GM19240 (cell line): ENCODE results near the gene HOXB5.

Experiments used
- DNase-seq: peaks from one replicate; pipeline ENCODE4 v3.0.0; 2011; ENCODE audit warnings: low spot score; ENCODE audit not compliant: insufficient read length

Gene HOXB5

DNA sequence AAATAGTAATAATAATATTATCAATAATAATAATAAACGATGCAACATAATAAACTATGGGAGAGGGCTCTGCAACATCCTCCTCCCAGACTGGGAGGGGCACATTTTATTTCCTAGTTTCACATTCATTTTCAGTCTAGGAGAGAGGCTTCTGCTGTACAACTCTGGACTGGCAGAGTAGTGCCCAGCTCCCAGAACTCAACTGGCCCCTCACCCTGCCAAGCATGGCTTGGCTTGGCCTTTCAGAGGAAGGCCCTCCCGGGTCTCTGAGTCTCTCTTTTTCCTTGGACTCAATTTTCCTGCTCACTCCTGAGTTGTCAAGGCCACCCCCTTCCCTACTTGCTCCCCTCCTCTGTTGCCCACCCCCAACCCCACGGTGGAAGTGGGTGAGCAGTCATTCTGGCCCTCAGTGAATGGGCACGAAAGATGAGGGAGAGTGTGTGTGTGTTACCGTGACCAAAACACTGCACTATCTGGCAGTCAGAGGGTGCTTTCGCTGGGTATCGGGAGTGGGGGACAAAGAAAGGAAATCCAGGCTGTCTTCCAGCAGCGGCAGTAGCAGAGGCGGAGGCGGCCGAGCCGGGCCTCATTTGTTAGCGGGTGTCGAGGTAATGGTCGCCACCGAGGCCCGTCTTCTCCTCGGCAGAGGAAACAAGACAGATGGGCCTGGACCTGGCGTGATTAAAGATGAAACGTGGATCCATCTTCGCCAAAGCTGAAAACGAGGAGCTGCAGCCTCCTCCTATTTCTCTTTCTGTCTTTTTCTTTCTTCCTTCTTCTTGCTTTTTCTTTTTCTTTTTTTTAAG, 17.7 kb downstream of the HOXB5 start:
- DNase-seq = no peak

DNA sequence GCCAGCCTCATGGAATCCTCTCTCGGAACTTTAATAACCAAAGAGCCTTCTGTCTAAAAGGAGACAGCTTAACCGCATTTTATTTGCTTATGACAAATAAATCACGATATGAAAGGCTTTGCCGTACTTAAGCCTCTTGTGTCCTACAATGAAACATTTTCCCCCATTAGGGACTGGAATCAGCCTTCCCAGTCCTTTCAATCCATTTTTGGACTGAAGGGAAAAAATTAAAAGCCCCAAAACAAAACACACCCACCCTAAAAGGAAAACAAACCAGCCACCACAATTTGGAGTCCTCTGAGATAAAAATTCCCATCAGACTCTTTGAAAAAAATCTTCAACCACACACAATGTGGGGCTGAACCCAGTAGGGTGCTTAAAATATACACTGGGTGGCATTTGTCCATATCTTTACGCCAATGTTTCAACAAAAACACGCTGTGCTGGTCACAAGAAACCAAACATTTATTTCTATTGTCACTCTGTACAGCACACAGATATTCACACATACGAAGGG, 18.5 kb downstream of the HOXB5 start:
- no peak for DNase-seq

DNA sequence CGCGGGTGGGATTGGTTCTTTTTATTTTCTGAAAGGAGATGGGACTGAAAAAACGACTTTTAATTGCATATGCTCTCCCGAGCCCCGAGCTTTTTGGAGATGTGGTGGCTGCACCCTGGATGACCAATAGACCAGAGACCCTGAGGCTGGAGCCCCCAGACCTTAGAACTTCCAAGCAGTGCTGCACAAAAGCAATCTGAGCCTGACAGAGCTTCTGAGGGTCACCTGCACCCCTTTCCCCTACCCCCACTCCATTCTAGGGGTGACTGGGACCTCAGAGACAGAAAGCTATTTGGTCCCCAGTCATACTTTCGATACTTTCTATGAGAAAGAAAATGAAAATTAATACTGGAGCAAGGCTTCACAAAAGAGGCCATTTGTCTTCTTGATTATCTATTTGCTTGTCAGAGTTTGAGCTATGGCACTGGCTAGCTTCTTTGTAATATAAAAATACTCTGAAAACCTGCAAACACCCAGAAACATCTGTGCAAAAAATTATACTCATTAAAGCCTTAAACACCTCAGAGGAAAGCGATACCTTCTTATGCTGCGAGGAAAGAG, 19.0 kb downstream of the HOXB5 start:
- DNase-seq = no peak

DNA sequence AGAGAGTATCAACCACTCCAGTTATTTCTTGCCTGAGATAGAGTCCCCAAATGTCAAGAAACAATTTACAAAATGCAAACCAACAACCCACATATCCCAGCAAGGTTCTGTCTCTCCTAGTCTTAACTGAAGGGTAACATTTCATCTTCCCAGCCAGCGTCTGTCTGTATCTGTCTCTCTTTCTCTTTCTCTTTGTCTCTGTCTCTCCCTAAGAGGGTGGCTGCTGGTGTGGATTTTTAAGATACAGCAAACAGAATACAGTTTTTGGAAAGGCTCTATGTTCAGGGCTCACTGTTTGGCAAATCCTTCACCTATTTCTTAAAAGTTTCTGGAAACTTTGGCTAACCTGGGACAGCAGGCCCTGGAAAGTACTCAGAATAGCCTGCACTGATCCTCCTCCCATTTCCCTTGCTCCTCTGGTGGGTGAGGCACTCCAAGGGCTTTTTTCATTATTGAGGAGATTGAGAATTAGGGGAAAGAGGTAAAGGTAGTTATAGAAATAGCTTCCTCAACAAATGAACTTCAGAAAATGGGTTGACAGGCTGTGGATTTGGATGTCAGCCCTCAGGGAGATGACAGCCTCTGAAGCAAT, 21.7 kb downstream of the HOXB5 start:
- DNase-seq = no peak

DNA sequence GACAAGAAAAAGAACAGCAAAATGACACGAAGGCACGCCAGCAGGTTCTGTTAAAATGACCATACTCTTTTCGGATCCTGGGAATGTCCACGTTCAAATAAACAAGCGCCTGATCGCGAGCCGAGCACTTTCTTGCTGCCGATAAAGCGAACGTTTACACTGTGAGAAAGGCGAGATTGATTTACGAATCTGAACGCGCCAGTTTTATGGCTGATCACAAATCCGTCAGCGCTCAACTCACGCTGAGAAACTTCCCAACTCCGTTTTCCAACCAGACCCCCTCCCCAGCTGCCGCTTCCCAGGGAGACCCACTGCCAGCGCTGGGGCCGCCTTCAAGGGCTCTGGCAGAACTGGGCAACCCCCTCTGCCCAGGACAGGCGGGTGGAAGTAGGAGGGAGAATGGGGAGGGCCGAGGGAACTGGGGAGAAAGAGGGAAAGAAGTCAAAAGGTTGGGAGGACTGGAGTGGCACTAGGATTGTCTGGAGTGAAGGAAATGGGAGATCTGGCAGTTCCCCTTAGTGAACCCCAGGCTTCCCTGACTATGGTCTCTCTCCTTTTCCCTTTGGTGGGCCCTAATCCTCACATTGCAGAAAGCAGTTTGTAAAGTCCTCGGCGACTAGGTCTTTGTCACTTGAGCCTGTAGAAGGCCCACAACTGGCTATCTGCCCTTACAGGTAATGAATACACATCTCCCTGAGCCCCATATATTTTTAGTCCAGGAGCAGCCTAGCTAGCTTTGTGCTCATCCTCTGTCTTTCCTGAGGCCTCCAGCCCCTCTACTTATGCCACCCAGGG, 22.4 kb downstream of the HOXB5 start:
- DNase-seq = no peak

DNA sequence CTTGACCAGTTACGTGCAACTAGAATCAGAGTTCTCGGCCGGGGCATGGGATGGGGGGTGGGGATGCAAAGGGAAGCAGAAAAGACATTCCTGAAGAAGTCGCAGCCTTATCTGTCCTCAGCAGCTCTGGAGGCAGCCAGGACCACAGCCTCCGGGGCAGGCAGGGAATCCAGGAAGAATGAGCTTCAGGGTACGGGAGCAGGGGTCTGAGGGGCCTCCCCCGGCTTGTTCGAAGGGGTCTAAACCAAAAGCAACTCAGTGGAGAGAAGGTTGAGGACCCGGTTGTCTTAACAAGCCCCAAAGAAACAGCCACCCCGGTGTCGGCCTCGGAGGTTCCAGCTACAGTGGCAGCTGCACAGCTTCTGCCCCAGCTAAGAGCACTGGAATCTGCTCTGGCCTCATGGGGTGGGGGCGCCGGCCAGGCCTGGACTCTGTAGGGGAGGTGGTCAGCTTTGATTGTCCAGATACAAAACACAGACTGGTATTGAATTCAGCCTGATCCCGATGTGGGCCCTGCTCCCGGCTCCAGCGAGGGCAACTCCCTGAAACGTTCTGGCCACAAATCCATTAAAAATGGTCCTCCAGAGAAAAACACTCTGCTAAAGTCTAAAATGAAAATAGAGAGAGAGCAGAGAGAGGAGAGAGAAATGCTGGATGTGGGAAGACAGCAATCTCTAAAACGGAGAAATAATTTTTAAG, 23.1 kb downstream of the HOXB5 start:
- no peak for DNase-seq

DNA sequence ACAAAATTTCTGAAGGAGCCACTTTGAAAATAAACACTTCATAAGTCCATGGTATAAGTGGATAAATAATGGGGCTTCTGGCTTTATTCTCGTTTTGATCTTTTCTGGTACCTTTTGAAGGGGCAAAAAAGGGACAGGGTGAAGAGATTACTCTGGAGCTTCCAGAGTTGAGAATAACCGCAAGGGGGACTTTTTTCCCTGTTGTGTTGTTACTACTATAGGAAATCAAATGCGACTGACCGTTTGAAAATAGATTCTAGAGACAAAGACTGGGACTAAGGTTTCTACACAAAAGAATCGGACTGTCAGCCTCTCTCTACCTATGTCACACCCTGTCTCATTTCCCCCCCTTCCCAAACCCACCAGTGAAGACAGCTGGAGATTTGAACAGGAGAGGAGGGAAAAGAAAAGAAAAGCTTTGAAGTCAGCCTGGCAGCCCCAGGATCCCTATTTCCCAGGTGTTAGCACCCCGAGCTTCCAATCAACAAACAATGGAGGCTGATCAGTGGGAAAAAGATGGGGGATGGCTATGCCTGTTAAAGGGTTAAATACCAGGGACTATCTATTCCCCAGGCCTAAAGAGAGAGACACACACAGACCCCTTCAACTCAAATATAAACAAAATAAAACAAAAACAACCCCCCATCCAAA, 23.8 kb downstream of the HOXB5 start:
- no peak for DNase-seq

DNA sequence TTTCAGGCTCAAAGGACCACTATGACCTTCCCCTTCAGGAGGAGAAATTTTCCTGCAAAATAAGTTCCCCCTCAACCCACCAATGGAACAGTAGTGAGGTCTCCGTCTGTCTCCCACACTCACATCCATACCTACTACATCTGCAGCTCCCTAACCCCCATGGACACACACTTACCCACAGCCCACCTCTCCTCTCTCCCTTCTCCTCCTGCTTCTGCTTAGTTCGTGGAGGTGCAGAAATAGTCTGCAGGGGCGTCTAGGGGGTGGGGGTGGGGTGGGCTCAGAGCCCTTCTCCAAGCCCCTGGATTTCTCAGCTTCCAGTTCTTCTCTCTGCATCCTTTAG, 24.4 kb downstream of the HOXB5 start:
- no peak for DNase-seq

DNA sequence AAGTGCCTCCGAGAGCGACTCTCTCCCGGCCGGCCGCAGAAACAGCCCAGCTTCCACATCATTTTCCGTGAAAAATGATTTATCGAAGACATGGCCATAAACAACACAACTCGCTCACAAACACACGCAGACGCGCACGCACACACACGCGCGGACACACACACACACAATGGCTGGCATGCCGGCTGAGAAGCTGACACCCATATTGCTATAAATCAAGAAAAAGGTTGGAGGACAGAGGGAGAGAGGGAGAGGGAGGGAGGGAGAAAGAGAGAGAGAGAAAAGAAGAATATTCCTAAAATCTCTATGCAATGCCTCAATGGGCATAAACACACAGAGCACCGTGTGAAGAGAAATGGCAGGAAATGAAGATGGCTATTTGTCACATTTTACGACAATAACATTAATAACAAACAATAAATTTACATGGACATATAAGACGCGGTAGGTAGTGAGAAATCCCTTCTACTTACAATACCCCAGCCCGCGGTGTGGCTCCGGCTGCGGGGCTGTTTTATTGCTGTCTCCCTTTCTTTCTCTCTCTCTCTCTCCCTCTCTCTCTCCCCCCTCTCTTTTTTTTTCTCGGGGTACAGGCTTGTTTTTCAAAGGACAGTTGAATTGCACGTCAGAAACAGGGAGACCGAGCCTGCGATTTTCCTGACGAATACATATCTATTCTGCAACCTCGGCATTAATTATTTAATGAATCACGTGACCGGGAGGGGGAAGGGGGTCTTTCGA, 24.9 kb downstream of the HOXB5 start:
- DNase-seq = no peak

DNA sequence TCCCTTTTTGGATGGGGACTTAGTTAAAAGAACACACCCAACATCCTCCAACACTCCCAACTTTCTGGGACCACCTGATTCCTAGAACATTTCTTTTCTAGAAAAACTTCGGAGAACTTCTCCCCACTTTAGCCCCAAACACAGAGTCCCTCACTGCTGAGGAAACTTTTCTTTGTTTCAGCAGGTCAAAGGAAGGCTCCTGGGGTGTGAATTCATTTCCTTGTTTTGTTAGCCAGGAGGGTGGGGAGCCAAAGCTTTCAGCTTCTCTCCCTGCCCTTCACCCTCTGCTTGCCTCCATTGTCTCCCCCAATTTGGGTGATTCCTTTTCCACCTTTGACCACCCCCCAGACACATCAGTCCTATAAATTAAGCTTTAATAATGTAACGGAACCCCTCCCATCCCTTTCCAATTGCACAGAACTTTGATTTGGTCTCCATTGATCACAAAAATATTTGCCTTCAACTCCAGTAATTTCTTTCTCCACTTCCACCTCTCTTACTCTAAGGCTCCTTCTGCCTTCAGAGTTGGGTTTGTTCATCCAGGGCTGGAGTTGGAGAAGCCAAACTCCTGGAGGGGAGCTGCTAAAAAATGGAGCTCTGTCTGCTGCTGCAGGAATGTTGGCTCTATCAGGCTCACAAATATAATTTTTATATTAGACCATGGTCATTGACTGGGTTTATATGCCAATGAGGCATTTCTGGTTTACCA, 25.8 kb downstream of the HOXB5 start:
- no peak for DNase-seq

DNA sequence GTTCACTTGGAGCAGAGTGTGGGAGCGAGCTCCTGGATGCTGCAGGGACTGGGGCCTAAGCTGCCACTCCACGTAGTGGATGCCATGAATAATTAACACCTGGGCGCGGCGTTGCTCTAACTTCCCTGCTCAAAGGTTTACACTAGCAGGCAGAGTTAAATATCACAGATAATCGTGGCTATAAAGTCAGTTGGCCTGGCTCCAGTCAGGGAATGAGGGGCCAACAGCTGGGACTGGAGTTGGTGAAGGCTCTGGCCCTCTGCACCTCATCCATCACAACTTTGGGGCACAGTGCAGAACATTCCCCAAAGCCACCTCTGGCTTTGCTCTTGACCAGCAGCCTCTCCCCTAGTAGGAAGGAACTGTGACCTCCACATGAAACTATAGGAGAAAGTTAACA, 26.4 kb downstream of the HOXB5 start:
- no peak for DNase-seq

DNA sequence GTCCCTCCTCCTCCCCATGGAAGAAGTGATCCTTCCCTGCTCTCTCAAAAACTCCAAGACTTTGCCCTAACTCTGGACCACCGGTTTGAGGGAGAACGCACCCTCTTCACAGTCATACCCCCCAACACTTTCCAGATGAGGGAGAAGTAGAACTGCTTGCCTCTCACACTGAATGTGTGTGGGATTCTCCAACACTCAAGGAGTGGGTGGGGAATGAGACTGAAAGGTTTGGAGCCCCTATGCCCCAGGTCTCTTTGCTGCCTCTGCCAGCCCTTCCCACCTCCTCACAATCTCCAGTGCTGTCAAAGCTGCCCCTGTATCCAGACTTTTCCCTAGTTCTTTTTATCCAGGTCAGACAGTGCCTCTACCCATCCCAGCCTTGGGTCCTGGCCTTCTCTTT, 26.9 kb downstream of the HOXB5 start:
- no peak for DNase-seq

DNA sequence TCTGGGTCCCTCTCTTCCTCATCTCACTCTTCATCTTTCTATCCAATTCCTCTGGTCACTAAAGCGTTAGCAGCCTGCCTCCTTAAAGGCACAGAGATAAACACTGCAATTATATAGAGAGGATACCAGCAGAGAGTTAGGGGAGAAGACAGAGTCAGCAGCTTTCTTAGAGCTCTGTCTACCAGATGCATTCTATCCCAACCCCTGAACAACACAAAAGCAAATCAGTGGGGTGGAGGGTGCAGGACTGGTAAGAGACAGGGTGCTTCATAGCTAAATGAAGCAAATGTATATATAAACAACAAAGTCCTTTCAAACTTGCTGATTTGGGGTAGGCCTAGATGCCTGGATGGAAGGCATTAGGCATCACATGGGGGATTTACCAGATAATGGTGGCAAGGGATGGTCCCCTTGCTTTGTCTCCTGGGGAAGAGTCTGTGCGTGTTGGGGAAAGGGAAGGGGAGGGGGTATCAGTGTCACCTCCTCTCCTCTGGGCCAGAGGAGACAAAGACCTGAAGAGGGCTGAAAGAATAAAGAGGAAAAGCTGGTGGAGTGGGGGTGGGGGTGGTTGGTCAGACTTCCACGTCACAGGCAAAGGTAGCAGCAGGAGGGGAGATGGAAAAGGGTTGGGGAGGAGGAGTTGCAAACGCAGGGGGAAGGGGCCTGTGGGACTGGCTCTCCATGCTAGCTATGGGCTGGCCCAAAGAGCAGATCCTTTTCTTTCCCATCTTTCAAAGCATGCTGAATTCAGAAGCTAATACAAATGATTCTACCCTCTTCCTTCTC, 27.5 kb downstream of the HOXB5 start:
- DNase-seq = no peak

DNA sequence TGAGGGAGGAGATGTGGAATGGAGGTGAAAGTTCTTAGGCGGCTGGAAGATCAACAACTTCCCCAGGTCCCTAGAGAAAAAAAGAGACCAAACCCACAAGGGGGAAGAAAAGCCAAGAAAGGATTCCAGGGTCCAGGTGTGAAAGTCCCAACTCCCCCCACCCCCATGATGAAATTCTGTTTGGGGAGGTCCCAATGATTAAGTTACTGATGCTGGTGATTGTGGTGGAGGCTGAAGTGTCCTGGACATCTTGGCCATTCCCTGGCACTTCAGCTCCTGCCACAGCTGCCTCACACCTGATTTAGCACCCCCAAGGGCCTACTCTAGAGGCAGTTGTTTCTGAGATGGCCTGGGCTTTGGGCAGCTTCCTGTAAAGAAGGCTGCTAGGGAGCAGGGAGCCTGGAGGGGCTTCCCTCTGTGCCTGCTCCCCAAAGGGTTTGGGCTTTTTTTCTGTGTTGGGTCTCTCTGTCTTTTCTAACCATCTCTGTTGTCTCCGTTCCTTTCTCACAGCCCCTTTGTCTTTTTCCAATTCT, 28.5 kb downstream of the HOXB5 start:
- no peak for DNase-seq

DNA sequence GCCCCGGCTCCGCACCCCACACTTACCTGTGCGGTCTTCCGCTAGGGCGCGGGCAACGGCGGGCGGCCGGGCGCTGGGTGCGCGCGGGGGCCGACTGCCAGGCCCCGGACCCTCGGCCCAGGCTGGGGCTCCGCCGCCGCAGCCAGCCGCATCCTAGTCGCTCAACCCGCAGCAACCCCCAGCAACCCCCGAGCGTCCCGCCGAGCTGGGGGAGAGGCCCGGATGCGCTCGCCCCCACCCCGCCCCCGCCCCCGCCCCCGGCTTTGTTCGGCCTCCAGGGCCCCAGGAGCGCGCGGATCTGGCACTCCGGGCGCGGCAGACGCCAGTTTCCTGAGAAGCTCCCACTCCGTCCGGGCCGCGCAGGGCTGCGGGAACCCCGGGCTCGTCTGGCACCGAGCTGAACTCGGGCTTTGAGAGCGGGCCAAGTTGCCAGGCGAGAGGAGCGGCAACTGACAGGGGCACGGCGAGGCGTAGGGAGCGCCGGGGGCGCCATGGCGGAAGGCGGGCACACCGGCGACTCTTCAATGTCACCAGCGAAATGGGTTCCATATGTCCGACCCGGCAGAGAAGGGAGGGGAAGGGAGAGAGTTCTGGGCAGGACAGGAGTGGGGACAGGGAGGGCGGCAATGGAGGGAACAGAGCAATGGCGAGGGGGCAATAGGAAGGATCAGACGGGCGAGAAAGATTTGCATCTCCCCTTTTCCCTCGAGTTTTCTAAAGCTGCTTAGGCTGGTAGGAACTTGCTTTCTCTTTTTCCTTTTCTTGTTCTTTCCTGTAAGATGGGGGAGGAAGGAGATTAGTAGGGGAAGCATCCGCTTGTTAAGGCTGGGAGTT, 29.2 kb downstream of the HOXB5 start:
- DNase-seq = no peak

DNA sequence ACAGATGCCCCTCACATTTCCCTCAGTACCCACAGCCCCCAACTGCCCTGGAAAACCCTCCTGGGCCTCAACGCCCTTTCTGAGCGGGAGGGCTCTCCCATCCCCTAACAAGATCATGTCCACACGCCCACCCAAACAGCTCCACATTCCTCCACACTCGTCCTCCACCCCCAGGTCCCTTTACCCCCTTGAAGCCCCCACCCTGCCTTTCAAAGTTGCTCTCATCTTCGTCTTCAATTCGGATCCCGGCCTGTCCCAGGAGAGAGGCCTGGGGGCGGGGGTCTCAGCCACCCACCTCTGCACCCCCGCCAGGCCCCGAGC, 29.8 kb downstream of the HOXB5 start:
- DNase-seq = no peak

DNA sequence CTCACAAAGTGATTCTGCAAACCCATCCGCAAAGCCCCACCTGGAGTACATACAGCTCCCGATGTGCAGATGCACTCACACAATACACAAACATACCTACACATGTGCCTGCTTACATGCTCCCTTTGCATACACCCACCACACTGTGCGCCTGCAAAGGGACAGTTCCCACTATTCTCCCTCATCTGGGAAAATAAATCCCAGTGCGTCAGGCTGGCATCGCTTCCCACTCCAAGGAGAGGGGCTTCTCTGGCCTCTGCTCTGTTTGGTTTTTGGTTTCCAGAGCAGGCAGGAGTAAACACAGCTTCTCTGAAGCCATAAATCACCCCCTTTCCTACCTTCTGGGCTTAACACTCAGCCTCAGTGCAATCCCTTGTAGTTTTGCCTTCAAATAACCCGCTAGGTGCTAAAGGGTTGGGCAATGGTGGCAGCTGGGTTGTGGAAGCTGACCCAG, 30.2 kb downstream of the HOXB5 start:
- DNase-seq = no peak

DNA sequence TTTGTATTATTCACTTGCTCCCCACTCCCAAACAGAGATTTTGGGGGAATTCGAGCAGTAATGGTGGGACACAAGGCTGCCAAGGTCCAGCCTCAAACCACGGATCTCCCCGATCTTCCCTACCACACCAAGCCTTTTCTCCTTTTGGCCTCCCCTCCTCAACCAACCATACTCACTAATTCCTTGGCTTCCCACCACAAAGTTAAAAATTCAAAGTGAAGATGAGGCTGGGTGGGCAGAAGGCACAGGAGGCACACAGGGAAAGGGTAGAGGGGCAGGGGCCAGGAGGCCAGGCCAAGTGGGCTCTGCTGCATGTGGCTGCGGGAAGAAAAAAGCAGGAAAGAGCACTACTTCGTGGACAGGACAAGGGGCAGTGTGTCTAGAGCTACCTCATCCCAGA, 30.6 kb downstream of the HOXB5 start:
- no peak for DNase-seq
